IPS-NIHi11 (cell line): Measurements from ENCODE around the gene P4HA2.
A peak's percentile ranks its signal among the peaks of the same experiment; 100 is the strongest.
"Not testable (repeated sequence)": the region's sequence is repeated elsewhere in the genome, so short reads cannot be mapped to it uniquely, and the experiment has no call there.

Source experiments
- DNase-seq: peaks from one replicate; pipeline ENCODE4 v3.0.0; 2012; ENCODE audit warnings: mixed read lengths, low spot score

Gene P4HA2

DNA sequence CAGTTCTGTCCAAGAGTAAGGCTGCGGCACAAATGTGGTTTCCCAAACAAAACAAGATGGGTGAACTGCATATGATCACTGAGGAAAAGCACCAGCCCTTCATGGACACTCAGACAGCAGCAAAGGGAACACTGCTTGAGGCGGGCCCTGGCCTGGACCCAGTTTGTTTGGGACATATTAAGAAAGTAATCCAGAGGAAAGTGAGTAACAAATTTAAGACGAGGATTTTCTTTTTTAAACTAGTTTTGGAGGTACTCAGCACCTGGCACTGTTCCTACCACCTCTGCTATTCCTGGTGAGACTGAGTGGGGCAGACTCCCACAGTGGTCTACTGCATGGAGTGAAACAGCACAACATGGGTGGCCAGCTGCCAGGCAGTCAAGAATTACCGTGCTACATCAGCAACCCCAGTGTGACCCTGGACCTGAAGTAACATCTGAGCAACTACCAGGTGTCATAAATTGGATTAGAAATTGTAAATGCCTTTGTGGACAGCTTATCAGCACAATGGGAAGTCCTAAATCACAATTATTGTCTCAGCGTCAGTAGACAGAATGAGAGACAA, 28.5 kb downstream of the P4HA2 start:
- no peak for DNase-seq

DNA sequence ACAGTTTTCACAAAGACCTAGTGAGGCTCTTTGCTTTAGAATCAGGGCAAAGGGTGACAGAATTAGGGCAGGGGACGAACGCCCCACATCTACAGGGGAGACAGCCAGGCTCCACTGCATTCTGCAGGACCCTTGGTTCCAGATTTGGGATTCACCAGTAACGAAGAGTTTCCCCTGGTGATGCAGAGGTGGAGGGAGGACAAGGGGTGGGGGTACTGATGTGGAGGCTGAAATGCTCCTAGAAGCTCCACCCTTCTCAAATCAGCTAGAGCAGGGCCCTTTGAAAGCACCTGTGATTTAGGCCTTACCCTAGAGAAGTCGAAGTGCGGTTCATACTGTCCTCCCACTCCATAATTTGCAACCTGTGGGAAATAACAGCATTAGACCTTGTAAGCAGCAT, 29.1 kb downstream of the P4HA2 start:
- DNase-seq: no peak

DNA sequence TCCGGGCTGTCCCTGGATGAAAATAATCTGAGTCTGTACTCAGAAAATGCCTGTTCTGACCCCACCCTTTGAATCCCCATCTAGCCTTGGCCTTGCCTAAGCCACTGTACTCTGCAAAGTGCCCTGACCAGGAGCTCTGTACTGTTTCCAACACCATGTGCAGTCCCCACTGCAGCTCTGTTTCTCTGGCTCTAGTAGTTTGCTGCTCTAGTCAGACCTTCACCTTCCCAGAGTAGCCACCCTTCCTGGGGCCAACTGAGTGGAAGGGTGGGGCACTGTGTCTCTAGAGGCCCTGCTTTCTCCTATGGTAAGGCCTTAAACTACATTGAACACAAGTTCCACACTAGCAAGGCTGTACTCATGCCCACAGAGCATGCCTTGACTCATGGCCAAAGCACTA, 31.9 kb downstream of the P4HA2 start:
- no peak for DNase-seq

DNA sequence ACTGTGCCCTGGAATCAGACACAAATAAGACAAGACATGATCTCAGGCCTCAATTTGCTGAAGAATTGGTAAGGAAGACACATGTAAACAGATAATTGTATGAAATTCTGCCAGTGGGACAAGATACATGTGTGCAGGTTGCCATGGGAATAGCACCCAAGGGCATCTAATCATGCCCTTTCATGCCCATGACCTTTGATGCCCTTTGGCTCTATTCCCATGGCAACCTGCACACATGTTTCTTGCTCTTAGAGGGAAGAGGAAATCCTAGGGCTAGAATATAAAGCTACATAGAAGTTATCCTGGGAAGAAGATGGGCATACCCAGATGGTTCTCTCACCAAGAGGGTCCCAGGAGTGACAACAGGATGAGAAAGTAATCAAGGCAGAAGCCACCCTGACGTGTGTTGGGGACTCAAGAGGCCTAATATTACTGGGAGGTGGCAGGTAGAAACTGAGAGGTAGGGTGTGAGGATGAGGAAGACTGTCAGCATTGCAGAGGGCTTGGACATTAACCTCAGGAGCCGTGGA, 34.4 kb downstream of the P4HA2 start:
- DNase-seq: no peak

DNA sequence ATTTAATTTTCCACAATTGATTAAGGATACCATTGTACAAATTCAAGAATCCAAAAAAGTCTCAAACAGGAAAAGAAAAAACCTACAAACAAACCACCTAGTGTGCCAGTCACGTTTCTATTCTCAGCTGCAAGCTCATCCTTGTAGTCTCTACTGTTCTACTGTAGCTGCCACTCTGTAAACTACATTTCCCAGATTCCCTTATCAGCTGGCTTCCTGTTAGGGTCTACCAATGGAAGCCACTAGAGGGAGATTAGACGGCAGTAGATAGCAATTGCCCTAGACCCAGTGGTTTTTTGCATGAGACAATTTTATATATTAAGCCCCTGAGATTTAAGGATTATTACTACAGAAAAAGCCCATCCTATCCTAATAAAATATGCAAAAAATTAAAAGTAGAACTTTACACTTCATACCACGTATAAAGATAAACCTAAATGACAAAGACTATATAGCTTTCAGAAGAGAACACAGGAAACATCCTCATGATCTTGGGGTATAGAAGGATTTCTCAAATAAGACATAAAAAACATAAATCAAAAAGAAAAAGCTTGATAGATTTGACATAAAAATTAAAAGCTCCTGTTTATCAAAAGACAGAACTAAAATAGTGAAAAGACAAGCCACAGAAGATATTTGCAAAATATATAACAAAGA, 37.4 kb downstream of the P4HA2 start:
- peak; percentile 80 for DNase-seq

DNA sequence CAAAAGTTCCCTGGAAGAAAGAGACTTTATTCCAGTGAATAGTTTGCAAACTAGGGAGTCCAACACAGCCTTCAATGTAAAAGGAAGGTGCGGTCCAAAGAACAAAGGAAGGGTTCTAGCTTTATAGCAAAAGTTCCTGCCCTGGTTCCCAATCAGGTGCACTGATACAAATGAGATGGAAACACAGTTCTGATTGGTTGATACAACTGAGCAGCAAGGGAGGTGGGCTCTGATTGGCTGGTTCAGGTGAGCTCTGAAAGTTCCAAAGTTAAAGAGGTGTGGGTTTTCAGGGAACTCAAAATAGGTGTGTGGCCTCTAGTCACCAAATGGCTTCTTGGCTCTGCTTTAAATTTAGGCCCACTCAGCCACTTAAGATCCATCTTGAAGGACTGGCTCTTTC, 43.1 kb downstream of the P4HA2 start:
- peak; percentile 50 for DNase-seq

DNA sequence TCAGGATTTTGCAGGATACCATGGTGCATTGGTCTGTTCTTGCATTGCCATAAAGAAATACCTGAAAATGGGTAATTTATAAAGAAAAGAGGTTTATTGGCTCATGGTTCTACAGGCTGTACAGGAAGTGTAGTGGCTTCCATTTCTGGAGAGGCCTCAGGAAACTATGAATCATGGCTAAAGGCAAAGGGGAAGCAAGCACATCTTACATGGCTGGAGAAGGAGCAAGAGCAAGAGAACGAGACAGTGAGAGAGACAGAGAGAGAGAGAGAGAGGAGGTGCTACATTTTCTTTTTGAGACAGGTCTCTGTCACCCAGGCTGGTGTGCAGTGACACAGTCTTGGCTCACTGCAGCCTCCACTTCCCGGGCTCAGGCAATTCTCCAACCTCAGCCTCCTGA, 43.9 kb downstream of the P4HA2 start:
- no peak for DNase-seq

DNA sequence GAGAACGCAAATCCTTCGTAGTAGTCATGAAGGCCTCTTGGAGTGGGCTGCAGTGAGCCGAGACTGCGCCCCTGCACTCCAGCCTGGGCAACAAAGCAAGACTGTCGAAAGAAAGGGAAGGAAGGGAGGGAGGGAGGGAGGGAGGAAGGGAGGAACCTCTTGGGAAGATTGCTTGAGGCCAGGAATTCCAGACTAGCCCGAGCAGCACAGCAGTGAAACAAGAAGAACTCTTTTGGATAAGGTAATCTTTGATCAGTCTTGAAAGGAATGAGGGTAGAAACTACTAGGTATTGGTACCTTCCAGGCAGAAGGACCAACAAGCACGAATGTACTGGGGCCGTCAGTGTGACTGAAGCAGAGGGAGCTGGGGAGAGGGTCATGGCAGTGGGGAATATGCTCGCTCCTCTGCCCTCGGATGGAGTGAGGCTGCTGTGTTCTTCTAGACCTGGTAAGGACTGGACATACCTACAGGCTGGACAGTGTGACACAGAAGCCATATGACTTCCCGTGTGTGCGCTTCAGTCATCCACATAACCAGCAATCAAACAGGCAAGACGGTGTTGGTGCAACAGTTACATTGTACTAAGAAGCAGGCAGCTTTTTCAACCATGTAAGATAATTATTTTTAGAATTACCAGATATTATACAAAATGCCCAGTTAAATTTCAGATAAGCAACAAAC, 45.2 kb downstream of the P4HA2 start:
- no peak for DNase-seq

DNA sequence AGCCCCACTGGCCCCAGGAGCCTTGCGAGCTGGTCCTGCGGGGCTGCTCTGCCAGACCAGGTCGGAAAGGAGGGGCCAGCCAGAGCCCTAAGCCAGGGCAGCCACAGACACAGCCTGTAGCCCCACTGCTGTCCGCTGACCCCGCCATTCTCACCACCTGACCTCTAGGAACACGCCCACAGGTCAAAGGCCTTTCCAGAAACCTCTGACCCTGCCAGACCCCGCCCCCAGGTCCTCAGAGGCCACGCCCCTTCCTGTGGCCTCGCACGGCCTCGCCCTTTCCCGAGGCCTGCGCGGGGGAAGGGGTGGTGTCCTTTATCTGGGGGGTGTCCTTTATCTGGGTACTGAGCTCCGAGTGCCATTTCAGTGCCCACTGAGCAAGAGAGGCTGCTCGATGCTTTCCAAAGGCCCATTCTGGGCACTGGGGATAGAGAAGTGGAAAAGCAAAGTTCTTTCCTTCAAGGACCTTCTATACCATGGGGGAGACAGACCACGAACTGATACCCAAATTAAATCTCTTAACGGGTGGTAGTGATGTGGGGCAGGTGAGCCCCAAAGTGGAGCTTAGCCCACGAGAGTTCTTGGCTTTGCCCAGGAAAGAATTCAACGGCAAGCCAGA, 46.5 kb downstream of the P4HA2 start:
- DNase-seq: peak; percentile 33

DNA sequence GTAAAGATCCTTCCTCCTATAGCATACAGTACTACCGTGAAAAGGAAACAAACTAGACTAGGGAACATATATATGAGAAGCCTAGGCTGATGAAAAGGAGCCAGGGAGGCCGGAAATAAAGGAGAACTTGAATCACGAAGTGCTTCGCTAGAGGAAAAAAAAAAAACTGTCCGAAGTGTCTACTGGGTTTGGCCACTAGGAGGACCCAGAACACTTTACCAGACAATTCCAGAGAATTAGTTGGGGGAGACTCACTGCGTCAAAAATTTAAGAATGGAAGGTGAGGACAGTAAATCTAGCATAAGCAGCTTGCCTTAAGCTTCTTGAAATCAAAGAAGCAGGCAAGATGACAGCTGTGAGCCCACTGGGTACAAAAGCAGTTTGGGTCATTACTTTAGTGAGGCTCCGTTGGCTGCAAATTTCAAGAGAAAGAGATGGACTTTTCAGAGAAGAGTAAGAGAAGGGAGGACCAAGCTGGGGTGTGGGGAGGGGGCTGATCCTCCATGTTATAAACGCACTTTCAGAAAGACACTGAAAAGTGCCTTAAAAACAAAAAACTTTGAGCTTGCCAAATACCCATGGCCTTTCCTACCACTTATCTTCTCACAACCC, 47.4 kb downstream of the P4HA2 start:
- DNase-seq: peak; percentile 64

DNA sequence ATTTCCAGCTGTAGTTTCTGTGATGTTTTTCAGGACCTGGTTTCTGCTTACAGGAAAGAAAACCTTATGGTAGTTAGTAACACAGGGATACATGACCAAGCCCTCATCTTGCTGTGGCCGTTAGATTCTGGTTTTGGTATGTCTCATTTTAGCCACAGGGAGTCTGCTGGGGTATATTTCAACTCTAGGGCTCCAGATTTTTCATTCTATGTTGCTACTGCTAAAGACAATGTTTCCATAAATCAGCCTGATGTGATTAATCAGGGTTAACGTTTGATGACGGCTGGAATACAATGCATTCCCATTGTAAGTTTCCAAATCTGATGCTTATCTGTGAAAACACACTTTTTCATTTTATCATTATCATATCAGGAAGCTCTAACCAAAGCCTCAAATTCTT, 48.2 kb downstream of the P4HA2 start:
- no peak for DNase-seq

DNA sequence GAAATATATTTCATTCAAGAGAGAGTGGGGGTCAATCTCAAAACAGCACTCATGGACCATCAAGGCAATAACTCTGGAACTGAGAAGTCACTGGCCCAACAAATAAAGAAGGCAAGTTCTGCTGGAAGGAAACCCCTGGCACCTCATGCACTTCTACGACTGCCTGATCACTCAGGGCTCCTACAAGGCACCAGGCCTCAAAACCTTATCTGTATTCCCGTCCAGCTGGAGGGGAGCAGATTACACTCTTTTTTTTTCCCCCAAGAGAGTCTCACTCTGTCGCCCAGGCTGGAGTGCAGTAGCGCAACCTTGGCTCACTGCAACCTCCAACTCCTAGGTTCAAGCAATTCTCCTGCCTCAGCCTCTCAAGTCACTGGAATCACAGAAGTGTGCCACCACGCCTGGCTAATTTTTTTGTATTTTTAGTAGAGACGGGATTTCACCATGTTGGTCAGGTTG, 49.9 kb downstream of the P4HA2 start:
- no peak for DNase-seq

DNA sequence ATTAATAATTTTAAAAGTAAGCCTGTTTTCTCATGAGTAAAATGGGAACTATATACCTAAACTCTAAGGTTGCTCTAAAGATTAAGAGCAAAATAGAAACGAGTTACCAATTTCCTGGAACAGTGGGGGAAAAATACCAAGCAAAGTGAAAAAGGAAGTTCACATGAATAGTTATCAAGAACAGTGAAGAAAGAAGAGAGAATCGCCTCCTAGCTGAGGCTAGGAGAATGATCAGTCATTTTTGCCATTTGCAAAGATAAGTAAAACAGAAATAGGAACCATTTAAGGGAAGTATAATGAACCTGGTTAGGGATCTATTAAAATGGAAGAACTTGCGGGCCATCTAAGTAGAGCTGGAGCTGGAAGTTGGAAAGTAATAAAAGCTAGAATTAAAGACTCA, 50.7 kb downstream of the P4HA2 start:
- no peak for DNase-seq

DNA sequence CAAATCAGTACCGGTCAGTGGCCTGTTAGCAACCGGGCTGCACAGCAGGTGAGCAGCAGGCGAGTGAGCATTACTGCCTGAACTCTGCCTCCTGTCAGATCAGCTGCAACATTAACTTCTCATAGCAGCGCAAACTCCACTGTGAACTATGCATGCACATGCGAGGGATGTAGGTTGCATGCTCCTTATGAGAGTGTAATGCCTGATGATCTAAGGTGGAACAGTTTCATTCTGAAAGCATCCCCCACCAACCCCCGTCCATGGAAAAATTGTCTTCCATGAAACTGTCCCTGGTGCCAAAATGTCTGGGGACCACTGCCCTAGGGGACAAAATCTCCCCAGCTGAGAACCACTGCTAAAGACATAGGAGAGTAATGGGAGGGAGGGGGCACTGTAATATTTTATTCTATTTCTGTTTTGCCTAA, 51.1 kb downstream of the P4HA2 start:
- DNase-seq: no peak

DNA sequence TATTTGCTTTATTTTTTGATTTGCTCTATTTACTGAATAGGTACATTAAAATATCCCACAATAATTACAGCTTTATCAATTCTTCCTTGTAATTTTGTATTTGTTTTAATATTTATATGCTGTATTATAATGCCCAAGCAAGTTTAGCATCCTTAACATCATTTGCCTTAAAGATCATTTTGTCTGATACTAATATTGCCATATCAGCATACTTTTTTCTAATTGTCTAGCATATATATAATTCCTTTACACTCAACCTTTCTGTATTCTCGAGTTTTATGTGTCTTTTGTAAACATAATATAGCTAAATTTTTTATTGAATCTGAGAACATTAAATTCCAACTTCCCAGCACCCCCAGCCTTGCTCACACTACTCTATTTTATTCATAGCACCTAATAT, 64.7 kb downstream of the P4HA2 start:
- no peak for DNase-seq

DNA sequence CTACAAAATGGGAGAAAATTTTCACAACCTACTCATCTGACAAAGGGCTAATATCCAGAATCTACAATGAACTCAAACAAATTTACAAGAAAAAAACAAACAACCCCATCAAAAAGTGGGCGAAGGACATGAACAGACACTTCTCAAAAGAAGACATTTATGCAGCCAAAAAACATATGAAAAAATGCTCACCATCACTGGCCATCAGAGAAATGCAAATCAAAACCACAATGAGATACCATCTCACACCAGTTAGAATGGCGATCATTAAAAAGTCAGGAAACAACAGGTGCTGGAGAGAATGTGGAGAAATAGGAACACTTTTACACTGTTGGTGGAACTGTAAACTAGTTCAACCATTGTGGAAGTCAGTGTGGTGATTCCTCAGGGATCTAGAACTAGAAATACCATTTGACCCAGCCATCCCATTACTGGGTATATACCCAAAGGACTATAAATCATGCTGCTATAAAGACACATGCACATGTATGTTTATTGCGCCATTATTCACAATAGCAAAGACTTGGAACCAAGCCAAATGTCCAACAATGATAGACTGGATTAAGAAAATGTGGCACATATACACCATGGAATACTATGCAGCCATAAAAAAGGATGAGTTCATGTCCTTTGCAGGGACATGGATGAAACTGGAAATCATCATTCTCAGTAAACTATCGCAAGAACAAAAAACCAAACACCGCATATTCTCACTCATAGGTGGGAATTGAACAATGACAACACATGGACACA, 65.9 kb downstream of the P4HA2 start:
- DNase-seq: not testable (repeated sequence)

DNA sequence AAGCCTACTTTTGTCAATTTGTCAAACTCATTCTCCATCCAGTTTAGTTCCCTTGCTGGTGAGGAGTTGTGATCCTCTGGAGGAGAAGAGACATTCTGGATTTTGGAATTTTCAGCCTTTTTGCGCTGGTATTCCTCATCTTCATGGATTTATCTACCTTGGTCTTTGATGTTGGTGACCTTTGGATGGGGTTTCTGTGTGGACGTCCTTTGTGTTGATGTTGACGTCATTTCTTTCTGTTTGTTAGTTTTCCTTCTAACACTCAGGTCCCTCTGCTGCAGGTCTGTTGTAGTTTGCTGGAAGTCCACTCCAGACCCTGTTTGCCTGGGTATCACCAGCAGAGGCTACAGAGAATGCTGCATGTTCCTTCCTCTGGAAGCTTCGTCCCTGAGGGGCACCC, 71.2 kb downstream of the P4HA2 start:
- DNase-seq: no peak

DNA sequence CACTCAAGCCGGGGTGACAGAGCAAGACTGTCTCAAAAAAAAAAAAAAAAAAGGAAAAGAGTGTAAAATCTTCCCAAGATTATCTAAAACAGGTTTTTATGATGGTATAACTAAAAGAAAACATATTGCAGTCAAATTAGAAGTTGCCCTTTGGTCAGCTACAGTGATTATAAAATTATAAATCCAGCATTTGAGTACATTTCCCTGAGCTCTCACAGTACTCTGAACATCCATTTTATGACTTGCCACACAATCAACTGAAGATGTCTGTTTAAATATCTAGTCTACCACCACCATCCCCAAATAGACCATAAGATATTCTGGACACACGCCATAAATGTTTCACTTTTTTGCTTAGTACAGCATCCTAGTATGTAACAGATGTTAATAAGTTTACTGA, 77.1 kb downstream of the P4HA2 start:
- no peak for DNase-seq

DNA sequence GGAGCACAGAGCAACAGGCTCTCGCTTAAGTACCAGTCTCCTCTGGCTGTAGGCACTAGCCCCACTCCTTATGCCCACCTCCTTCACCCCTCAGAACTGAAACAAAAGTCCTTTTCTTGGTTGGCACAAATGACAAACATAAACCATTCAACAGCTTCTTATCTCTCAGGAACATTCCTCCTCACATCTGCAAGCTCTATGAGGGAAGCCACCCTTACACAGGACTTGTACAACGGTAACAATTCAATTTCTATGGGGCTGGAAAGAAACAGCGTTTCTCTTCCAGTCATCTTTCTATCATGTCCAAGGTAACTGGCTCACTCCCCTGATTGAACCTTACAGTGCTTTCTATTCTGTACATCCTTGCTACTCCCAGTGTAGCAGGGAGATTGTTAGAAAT, 80.0 kb downstream of the P4HA2 start:
- DNase-seq: no peak

DNA sequence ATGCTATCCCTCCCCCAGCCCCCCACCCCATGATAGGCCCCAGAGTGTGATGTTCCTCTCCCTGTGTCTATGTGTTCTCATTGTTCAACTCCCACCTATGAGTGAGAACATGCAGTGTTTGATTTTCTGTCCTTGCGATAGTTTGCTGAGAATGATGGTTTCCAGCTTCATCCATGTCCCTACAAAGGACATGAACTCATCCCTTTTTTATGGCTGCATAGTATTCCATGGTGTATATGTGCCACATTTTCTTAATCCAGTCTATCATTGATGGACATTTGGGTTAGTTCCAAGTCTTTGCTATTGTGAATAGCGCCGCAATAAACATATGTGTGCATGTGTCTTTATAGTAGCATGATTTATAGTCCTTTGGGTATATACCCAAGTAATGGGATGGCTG, 82.3 kb downstream of the P4HA2 start:
- DNase-seq: not testable (repeated sequence)

DNA sequence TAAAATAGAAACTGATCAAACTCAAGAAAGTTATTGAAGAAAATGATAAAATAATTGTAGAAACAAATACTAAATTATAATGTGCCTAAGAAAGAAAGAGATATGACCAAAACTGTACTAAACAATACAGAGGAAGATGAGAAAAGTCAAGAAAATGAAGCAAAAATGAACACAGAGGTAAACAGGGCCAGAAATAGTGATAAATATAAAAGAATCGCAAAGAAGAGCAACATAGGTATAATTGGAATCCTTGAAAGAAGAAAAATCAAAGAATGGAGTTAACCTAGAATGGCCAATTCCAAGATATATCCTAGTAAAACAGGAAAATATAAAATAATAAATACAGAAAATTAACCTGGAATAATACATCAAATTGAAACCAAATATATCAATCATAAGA, 84.5 kb downstream of the P4HA2 start:
- no peak for DNase-seq

DNA sequence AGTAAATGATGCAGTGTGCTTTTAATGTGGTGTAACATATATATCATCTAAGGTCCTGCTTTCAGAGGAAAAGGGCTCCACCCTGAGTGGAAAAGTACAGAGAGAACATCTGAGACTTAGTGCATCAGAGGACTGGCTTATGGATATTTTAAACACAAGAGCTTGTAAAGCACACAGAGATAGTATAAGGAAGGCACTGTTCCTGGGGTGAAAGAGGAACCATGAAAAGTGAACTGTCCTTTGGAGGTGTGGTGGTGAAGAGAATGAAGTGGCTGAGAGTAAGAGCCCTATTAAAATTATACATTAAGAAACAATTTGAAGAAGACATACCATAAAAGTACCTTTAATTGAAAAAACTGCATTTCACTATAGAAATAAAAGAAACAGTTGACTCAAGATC, 85.2 kb downstream of the P4HA2 start:
- DNase-seq: no peak
